Hematopoietic multipotent progenitor cell (in vitro differentiated cells): ENCODE data around the gene SAMD4B. TPM values are rescaled to one million over a fixed set of nuclear protein-coding genes. Genes with fewer than 3 reads are reported as not detected.

Experiments used
- DNase-seq, 3 donors: peaks; one replicate each; pipeline ENCODE4 v3.0.0-alpha.2; 2011 to 2015; ENCODE audit warnings: low read depth in 2 of 3, low spot score in 2 of 3
- small RNA-seq: library from RNA; depleted of rRNA; stranded (forward); fragments of <200 nt; gene quantifications from one replicate; pipeline ENCODE3, GENCODE V24; 2012
- total RNA-seq: library from RNA; depleted of rRNA; stranded (reverse); fragments of >200 nt; gene quantifications from one replicate; pipeline ENCODE4 v1.2.3, GENCODE V29; 2012

The SAMD4B gene
- total RNA-seq, 1 donor, result 84.8 TPM

DNA sequence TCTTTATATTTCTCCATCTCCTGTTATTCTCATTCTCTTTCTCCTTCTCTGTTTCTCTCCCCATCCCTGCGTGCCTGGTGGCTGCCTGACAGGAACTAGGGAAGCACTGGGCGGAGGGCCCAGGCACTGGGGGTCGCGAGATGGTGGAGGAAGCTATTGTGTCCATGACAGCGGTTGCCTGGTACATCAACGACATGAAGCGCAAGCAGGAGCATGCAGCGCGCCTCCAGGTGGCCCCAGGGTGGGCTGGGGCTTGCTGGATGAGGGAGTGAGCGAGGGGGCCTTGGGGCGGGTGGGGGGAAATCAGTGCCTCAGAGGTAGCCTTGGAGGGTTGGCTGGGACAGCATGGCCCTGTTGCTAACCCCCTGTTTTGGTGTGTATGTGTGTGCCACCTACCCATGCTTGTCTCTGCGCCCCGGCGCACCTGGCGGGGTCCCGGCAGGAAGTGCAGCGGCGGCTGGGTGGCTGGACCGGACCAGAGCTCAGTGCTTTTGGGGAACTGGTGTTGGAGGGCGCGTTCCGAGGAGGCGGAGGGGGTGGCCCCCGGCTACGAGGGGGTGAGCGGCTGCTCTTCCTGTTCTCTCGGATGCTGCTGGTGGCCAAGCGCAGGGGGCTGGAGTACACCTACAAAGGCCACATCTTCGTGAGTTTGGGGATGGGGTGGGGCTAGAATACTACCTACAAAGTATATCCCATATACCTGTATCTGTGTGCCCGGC is 75.4 kb downstream of the SAMD4B start:
- no peak for DNase-seq

DNA sequence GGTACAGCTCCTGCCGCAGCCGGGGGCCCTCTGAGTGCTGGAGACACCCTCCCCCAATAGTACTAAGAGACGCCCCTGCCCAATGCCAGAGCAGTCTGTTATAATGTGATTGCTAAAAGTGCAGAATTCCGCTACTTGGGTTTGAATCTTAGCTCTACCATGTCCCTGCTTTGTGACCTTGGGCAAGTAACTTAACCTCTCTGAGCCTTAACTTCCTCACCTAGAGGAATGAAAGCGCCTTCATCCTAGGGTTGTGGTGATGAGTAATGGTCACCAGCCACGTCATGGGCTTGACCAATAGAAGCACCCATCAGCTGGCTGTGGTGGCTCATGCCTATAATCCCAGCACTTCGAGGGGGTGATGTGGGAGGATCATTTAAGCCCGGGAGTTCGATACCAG is 76.8 kb downstream of the SAMD4B start:
- no peak for DNase-seq

DNA sequence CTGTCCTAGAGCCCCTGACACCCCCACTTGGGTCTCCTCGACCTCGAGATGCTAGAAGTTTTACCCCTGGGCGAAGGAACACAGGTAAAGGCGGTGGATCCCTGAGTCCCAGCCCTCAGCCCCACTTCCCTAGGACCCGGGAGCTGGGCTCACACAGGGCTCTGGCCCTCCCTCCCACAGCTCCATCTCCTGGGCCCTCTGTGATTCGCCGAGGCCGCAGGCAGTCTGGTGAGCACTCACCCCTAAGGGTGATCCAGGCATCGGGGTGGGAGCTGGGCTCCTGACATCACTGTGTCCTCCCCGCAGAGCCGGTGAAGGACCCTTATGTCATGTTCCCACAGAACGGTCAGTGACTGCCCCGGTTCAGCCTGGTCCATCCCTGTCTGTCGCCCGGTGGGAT is 78.5 kb downstream of the SAMD4B start:
- no peak for DNase-seq

DNA sequence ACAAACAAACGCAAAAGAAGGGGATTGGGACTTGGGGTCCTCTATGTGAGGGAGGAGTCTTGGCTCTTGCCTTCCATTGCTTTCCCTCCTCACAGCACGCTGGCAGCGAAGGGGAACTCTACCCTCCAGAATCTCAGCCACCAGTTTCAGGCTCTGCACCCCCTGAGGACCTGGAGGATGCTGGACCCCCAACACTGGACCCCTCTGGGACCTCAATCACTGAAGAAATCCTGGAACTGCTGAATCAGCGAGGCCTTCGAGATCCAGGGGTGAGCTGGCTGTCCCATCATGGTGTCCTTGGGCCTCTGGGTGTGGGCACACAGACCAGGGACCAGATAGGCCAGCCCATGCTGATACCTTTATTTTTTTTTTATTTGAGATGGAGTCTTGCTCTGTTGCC is 79.8 kb downstream of the SAMD4B start:
- no peak for DNase-seq

DNA sequence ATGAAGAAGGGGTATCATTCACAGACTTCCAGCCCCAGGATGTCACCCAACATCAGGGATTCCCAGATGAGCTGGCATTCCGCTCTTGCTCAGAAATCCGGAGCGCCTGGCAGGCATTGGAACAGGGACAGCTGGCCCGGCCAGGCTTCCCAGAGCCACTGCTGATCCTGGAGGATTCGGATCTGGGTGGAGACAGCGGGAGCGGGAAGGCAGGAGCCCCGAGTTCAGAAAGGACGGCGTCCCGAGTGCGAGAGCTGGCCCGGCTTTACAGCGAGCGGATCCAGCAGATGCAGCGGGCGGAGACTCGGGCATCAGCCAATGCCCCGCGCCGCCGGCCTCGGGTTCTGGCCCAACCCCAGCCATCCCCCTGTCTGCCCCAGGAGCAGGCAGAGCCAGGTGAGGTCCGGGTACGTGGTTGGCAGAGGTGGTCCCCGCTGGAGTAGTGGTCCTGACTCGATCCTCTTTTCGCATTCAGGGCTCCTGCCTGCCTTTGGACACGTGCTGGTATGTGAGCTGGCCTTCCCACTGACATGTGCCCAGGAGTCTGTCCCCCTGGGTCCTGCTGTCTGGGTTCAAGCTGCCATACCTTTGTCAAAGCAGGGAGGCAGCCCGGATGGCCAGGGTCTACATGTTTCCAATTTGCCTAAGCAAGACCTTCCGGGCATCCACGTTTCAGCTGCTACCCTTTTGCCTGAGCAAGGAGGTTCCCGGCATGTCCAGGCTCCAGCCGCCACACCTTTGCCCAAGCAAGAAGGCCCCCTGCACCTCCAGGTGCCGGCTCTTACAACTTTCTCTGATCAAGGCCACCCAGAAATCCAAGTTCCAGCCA is 81.3 kb downstream of the SAMD4B start:
- no peak for DNase-seq

DNA sequence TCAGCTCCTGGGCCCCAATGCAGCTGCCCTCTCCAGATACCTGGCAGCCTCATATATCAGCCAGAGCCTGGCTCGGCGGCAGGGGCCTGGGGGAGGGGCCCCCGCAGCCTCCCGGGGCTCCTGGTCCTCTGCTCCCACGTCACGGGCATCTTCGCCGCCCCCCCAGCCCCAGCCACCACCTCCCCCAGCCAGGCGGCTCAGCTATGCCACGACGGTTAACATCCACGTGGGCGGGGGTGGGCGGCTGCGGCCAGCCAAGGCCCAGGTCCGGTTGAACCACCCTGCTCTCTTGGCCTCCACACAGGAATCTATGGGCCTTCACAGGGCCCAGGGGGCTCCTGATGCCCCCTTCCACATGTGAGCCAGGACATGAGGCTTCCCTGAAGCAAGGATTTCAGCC is 82.7 kb downstream of the SAMD4B start:
- DNase-seq, result no peak

DNA sequence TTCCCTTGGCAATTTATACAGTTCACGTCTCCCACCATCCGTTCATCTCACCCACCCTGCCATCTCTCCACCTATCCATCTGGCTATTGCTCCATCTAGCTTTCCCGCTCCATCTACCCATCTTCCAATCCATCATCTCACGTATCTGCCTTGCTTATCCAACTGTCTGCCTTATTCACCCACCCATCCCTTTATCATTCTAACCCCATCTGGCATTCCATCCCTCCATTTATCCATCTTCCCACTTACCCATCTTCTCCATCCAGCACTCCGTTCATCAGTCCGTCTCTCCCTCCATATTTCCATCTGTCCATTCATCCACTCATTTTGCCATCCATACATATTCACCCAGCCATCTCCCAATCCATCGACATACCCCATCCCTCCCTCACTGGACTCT is 83.5 kb downstream of the SAMD4B start:
- no peak for DNase-seq

DNA sequence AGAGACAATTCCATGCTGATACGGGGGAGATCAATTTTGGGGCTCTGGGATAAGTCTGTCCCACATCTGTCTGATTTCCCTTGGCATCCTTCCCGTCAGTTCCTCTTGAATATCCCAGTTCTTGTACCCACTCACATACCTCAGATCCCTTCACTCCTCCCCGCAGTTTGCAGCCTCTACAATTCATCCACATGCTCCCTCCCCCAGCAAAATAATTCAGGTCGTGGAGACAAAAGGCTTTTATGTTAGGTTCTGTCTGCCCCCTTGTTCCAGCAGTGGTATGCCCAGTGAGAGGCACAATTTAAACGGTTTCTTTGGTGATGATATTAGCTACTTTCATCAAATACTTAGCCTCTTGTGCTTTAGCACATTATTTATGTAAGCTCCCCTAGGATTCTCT is 83.9 kb downstream of the SAMD4B start:
- no peak for DNase-seq

DNA sequence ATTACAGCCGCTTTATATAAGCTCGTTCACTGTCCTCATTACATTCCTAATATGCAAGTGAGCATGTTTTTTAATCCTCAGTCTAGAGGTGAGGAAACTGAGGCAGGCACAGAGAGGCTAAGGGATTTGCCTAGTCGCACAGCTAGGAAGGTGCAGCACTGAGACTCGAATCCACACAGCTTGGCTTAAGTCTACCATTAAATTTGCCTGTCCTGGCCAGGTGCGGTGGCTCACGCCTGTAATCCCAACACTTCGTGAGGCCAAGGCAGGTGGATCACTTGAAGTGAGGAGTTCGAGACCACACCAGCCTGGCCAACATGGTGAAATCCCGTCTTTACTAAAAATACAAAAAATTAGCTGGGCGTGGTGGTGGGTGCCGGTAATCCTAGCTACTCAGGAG is 85.5 kb downstream of the SAMD4B start:
- DNase-seq, result no peak

DNA sequence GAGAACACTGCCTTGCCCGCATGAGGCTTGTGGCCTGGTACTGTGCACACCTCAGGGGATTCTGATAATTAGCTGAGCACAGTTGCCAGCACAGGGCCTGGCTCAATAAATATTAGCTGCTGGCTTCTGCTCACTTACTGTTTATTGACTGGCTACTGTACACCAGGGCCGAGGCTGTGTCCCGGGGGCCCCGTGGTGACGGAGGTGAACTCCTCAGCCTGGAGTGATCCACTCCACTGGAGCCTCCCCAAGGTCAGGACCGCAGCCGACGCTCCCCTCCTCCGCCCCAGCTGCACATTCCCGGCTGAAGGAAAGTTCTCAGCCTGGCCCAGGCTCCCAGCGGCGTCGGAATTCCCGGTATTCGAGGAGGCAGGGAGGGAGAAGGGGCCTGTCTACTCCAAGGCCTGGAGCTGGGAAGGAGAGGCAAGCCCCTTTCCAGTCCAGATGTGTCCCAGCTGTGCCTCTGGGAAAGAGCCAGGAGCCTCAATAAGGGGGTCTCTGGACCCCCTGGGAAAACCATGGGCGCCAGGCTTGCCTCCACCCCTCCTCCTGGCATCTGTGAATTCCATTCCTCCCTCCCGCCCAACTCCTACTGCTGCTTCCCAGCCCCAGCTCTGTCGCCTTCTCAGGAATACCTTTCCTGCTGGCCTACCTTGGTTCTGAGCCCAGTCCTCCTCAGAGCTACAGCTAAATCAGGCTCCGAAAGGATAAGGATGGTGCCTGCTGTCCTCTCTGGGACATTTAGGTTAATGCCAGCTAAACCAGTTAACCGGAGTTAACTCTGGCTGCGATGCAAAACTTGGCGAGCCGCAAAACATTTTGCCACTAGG is 86.3 kb downstream of the SAMD4B start:
- no peak for DNase-seq

DNA sequence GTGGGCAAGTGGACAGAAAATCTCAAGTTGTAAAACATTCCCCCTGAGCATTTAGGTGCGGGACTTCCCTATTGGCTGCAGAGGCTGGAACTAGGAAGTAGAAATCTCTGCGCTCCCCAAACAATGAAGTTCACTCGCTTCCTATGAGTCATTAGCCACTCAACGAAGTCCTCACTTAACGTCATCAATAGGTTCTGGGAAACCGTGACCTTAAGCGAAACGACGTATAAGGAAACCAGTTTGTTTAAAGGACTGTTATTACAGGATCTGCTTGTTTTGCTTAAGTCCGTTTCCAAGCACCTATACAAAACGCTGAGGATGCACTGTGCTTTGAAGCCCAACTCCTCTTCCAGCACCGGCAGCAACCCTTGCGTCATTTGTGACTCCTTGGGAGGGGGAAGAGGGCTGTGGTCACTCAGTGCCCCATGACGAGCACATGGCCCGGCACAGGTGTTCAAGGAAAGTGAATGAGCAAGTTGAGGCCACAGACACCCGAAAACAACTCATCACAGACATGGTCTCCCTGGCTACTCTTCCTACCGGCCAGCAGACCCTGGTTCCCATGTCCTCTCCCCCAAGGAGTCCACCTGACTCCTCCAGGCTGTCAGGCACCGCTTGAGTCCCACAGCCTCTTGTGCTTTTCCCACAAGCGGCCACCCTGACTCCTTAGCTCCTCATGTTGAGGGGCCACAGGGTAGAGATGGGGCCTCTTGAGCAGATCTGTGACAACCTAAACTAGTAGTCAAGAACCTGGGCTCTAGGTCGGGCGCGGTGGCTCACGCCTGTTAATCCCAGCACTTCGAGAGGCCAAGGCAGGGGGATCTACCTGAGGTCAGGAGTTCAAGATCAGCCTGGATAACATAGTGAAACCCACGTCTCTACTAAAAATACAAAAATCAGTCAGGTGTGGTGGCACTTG is 88.7 kb downstream of the SAMD4B start:
- no peak for DNase-seq

DNA sequence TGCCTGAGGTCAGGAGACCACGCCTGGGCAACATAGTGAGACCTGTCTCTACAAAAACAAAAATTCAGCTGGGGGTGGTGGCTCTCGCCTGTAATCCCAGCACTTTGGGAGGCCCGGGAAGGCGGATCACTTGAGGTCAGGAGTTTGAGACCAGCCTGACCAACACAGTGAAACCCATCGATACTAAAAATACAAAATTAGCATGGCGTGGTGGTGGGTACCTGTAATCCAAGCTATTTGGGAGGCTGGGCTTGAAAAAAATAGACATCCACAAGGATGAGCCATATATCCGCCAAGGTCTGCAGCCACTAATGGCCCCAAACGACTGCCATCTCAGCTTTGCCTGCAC is 90.4 kb downstream of the SAMD4B start:
- no peak for DNase-seq

DNA sequence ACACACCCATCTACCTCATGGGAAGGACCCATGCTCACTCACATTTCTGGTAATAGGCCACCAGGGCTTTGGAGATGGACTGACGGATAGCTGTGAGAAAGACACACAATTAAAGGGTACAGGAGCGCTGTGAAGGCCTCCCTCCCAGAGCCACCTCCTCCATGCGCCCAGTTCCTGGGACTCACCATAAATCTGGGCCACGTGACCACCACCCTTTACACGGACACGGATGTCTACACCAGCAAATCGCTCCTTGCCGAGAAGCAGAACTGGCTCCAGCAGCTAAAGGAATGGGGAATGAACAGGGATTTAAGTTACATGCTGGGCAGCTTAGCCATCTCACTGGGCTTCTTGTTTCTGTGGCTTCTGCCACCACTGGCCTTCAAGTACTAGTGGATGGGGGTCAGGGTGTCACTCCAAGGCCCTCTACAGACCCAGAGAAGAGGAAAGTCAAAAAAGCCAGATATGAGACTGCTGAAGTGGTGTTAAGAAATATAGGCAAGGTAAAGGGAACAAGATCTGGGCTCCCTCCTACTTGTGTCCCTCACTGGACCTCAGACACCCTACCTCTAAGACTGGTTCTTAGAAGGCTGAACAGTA is 91.4 kb downstream of the SAMD4B start:
- no peak for DNase-seq

DNA sequence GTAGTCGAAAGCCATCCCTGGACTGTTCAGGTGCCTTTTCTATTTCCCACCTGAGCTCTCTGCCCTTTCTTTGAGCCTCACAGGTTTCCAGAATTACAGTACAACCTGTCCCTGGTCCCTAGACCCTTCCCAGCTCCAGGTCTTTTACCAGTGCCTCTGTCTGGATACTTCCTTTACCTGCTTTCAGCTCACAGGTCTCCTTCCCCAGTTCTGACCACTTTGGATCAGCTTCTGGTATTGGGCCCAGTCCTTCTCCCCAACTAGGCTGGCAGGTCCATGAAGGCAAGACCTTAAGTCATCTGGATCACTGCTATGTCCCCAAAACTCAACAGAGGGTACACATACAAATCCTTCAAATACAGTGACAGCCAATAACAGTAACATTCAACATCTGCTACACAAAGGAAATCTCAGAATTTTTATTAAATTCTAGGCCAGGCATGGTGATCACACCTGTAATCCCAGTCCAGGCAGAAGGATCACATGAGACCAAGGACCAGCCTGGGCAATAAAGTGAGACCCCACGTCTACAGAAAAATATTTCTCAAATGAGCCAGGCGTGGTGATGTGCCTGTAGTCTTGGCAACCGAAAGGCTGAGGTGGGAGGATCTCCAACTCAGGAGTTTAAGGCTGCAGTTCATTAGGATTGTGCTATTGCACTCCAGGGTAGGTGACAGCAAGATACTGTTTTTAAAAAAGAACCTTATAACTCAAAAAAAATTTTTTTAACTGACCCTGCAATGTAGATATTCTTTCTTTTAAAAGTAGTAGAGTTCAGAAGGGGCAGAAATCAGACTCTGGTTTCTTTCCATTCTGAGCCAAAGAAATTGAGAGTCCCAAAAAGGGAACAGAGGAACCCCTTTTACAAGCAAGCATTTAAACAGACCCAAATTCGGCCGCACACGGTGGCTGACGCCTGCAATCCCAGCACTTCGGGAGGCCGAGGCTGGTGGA is 92.2 kb downstream of the SAMD4B start:
- DNase-seq, result no peak

Small RNA genes lying within 50 kb of the gene (small RNA-seq; reads per million reads assigned to genes)
- gene AC011445.2, result 0.47 reads per million
- gene MIR4530, result not detected
- gene RN7SL566P, result not detected

Other genes with a start within 250 kb of the SAMD4B start
- gene PAK4, start 216.6 kb upstream of the SAMD4B start, total RNA-seq, result 7.0 TPM
- gene NCCRP1, start 145.5 kb upstream of the SAMD4B start, total RNA-seq, result under 0.01 TPM
- gene SYCN, start 138.2 kb upstream of the SAMD4B start, total RNA-seq, result not detected
- 0.27 TPM for gene IFNL3, start 97.4 kb upstream of the SAMD4B start, total RNA-seq
- 0.81 TPM for gene IFNL4, start 93.6 kb upstream of the SAMD4B start, total RNA-seq
- not detected for gene IFNL2, start 74.0 kb upstream of the SAMD4B start, total RNA-seq
- not detected for gene IFNL1, start 46.0 kb upstream of the SAMD4B start, total RNA-seq
- 8.1 TPM for gene LRFN1, start 21.6 kb upstream of the SAMD4B start, total RNA-seq
- gene GMFG, start 6.4 kb upstream of the SAMD4B start, total RNA-seq, result 123 TPM
- 68.4 TPM for gene PAF1, start 48.7 kb downstream of the SAMD4B start, total RNA-seq
- 35.5 TPM for gene MED29, start 49.0 kb downstream of the SAMD4B start, total RNA-seq
- 98.3 TPM for gene ZFP36, start 64.4 kb downstream of the SAMD4B start, total RNA-seq
- gene PLEKHG2, start 70.2 kb downstream of the SAMD4B start, total RNA-seq, result 20.7 TPM
- 641 TPM for gene RPS16, start 93.5 kb downstream of the SAMD4B start, total RNA-seq
- gene SUPT5H, start 103.2 kb downstream of the SAMD4B start, total RNA-seq, result 75.9 TPM
- gene TIMM50, start 138.4 kb downstream of the SAMD4B start, total RNA-seq, result 42.3 TPM
- 0.27 TPM for gene DLL3, start 156.5 kb downstream of the SAMD4B start, total RNA-seq
- gene SELENOV, start 172.7 kb downstream of the SAMD4B start, total RNA-seq, result not detected
- 7.5 TPM for gene EID2B, start 190.4 kb downstream of the SAMD4B start, total RNA-seq
- 12.7 TPM for gene EID2, start 197.7 kb downstream of the SAMD4B start, total RNA-seq